ENCODE measurements around the gene PIAS3. TPM values are rescaled to one million over a fixed set of nuclear protein-coding genes. Genes with fewer than 3 reads are reported as not detected.

Gene PIAS3
- total RNA-seq, 2 donors from 2014 or later = 11.0 to 11.4 TPM

DNA sequence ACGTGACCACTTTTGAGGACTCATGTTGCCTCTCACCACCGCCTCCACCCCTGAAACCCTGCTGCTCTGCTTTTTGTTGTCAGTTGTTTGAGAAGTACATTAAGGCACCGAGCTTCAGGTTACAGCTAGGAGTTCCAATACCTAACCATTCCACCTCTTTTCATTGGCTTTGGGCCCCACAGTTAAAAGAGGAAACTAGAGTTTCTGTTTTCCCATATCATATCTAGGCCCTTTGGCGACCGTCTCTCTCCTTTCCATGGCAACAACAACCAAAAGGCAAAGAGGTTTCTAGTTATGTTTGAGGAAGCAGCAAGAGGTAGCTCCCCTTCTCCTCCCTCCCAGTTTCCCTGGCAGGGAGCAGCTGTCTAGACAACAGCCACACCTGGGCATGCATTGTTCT is 20.9 kb upstream of the PIAS3 start:
- ATAC-seq = no peak
- intact Hi-C loops (cut with DNase I, micrococcal nuclease) = no loop called here
- no peak for DNase-seq

DNA sequence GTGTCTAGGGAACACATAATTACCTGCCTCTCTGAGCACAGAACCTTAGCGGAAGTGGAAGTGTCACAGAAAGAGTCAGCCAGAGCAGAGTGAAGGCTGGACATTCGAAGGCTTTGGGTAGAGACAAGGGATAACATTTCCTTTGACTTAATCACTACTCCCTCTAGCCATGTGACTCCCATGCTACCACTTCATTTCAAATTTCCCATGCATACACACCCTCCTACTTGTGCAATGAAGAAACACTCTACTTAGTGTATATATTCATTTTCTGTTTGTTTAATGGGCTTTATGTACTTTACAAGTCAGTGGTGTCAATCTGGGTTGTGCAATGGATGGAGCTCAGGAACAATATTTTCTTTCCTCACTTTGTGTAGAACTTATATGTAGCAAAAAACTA is 19.8 kb upstream of the PIAS3 start:
- no peak for ATAC-seq
- intact Hi-C loops (cut with DNase I, micrococcal nuclease) = no loop called here

DNA sequence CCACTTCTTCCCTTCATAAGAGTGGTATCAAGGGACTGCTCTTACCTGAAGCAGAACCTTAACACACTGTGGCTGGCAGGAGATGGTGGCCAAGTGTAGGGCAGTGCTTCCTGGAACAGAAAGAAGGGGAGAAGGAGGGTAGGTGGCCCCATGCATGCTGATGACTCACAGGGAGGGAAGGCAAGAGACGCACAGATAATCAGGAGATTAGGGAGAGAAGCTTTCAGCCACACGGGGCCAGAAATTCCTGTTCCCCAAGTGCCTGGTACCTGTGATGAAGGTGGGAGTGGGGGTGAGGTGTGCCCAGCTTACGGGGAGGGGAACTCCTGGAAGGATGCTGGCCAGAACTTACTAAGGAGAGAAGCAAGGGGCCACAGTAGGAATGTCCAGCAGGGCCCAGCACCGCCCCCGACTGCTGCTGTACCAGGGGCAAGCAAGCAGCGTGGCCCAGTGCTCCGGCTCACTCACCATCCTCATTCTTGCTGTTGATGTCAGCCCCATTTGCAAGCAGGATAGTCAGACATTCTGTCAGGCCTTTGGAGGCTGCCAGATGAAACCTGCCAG is 19.1 kb upstream of the PIAS3 start:
- DNase-seq (no peak), ATAC-seq (no peak)
- intact Hi-C loops (cut with DNase I, micrococcal nuclease) = no loop called here

More for the DNA sequence above, 19.8 kb upstream of the PIAS3 start:
- no peak for DNase-seq

DNA sequence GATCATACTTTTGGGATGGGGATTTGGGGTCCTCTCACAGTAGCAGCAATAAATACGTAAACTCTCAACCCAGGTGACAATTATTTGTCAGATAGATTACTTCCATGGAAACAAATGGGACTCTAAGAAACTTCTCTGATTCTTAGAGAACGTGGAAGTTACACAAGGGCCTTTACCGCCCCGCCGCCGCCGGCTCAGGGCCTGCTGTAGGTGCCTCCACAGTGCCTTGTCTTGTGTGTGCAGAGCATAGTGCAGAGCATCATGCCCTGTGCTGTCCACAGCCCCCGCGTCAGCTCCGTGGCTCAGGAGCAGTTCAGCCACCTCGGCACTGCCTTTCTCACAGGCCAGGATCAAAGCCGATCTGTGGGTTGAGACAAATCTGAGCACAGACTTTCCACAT is 15.8 kb upstream of the PIAS3 start:
- no peak for ATAC-seq
- intact Hi-C loops (cut with DNase I, micrococcal nuclease) = no loop called here
- no peak for DNase-seq

DNA sequence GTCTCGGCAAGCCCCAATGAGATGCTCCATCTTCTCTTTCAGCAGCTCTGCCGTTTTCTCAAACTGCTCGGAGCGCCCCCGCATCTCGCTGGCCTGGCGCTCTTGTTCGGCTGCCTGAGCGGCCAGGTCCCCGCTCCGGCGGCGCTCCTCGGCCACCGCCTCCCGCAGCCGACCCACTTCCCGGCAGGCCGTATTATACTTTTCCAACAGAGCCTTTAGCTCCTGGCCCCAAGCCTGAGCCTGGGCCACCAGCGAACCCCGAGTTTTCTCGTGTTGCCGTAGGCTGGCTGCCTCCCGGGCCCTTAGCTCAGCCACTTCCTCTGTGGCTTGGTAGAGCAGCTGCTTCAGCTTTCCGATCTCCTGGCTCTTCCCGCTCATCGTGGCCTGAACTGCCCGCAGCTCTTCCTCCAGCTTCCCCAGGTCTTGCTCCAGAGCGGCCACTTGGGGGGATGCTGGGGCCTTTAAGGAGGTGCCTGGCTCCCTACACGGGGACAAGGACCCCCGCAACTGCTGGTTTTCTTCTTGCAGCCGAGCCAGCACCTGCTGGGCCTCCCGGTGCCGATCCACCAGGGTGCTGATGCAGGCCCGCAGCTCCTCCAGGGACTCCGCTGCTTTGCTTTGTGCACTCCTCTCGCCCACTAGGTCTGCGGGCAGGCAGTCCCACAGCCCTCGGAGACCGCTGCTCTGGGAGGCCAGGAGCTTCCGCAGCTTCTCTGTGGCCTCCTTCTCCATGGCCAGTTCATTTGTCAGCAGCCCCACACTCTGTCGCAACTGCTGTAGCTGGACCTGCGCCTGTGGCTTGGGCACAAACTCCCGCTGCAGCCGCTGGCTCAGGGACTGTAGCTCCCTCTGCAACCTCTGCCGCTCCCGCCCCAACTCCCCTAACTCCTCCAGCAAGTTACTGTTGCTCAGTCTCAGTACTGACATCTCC is 13.4 kb upstream of the PIAS3 start:
- peak; percentile 39 to 41 for DNase-seq
- intact Hi-C loops (cut with DNase I, micrococcal nuclease) = no loop called here
- peak; percentile 51 for ATAC-seq

DNA sequence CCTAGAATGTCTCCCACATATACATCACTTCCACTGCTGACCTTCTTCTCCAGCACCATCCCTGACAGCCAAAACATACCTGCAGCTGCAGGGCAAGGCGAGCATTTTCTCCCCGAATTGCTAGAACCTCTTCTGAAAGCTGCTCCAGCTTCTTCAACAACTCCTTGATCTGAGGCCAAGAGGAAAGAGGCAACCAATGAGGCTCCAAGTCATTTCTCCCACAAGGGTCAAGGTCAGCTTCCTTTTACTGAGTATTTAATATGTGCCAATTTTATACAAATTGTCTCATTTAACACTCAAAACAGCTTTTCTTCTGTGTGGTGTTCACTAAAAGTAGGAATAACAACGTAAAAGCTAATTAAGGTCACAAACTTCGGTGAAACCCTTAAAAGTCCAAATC is 9.4 kb upstream of the PIAS3 start:
- DNase-seq (no peak), ATAC-seq (no peak)
- intact Hi-C loops (cut with DNase I, micrococcal nuclease) = no loop called here

DNA sequence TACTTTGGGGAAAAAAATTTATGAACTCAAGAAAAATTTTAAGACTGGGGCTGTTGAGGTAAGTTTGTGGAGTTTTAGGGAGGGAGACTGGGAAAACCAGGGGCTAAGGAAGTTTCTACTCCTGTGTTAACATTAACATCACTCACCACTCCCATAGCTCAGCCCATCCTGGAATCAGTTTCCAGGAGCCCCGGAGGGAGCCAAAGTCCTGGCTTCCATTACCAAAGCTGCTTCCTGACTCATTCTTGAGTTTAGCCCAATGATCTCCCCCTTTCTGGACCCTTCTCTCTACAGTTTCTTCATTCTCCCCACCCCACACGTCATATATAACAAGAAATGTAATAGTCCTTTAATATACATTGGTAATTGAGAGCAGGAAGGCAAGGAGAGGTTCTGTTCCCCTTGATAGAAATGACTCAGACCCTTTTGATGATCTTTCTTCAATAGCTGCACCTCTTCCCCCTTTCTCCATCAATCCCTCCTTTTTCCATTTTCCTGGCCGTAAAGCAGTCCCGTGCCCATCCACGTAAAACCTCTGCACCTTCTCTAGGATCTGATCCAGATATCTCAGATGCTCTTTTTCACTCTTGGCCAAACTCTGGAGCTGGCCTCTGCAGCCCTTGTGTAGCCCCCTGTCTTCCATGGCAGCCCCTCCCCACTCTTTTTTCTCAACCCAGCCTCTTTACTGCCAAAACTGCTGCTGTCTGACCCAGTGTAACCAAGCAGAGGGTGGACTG is 4.6 kb upstream of the PIAS3 start:
- ATAC-seq (no peak), DNase-seq (no peak)
- intact Hi-C loops (cut with DNase I, micrococcal nuclease) = no loop called here

DNA sequence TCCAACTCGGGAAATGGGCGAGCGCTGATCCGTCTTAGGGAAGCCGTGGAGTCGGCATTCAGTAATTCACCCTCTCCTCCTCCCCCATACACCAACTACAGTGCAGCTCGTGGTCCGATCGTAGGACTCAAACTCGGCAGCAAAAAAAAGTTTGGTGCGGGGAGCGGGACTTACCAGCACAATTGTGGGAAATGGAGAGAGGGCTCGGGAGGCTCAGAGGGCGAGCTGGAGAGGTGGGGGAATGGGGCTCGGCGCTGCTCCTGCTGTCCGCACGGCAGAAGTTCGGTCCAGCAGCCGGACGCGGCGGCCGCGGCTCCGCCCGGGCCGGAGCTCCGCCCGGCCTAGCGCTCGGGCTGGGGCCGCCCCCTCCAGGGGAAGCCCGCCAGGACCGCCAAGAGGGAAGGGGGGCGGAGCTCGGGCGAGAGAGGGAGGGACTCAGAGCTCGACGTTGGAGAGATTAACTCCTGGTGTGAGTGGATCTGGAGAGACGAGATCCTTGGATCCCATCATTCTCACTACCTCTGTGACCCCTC is 676 bp upstream of the PIAS3 start:
- intact Hi-C loops (cut with DNase I, micrococcal nuclease) = no loop called here
- DNase-seq (peak; percentile 90), ATAC-seq (peak; percentile 80)

DNA sequence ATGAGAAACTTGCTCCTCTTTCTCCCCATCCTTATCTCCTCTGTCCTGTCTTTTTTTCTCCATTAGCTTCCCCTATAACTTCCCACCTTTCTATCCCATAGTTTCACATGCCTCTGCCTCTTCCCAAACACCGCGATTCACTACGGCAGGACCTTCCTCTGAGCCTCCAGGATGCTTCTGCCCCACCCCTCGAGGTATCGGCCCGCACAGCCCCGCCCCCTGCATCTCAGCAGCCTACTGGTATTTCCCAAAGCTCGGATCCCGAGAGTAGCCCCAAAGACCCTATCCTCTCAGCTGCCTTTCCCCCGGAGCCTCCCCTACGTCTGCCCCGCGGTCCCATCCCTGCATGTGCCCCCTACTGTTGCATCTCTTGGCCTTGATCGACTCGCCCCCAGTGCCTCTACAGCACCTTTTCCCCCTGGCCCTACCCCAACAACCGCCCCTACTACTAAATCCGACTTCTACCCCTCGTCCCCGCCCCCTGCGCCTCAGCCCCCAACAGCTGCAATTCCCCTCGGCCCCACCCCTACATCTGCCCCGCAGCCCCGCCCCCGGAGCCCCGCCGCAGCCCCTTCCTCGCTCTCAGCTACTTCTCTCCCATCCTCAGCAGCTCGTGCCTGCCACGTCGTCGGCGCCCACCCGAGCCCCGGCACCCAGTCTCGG is 512 bp downstream of the PIAS3 start:
- DNase-seq = peak; percentile 70 to 80
- ATAC-seq = peak; percentile 53
- intact Hi-C loops (cut with DNase I, micrococcal nuclease) = no loop called here

DNA sequence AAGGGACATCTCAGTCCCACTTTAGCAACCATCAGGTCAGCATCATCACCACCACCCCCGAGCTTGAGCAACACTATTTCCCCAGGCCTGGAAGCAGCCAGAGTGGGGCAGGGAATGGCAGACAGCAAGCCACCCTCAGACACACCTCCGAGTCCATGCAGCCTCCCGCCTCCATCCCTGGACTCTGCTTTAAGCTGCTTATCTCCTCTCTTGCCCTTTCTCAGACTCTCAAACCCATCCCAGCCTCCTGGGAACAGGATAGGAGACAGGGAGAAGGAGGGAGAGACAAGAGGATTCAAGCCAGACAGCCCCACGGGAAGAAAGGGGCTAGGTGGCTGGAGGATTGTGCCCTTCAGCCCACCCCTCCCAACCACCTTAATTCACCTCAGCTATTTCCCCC is 1.7 kb downstream of the PIAS3 start:
- intact Hi-C loops (cut with DNase I, micrococcal nuclease) = no loop called here
- no peak for ATAC-seq
- DNase-seq = no peak

DNA sequence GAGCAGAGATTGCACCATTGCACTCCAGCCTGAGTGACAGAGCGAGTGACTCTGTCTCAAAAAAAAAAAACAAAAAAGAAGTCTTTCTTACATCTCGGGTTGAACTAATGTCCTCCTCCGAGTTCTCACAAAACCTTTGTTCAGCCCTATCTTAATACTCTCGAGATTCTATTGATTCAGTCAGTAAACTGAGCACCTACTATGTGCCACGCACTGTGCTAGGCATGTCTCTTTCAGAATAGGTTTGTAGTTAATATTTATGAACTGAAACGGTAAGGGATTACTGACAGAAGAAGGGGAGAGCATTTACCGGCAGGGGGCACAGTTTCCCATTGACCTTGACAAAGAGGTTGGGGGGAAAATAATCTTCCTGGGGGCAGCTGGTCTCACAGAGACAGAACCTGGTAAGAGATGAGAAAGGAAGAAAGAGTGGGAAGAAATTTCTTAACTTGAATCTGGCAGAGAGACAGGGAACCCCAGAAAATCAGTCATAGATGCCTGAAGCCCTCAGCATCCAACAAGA is 3.4 kb downstream of the PIAS3 start:
- no peak for DNase-seq
- ATAC-seq = no peak
- intact Hi-C loops (cut with DNase I, micrococcal nuclease) = no loop called here

DNA sequence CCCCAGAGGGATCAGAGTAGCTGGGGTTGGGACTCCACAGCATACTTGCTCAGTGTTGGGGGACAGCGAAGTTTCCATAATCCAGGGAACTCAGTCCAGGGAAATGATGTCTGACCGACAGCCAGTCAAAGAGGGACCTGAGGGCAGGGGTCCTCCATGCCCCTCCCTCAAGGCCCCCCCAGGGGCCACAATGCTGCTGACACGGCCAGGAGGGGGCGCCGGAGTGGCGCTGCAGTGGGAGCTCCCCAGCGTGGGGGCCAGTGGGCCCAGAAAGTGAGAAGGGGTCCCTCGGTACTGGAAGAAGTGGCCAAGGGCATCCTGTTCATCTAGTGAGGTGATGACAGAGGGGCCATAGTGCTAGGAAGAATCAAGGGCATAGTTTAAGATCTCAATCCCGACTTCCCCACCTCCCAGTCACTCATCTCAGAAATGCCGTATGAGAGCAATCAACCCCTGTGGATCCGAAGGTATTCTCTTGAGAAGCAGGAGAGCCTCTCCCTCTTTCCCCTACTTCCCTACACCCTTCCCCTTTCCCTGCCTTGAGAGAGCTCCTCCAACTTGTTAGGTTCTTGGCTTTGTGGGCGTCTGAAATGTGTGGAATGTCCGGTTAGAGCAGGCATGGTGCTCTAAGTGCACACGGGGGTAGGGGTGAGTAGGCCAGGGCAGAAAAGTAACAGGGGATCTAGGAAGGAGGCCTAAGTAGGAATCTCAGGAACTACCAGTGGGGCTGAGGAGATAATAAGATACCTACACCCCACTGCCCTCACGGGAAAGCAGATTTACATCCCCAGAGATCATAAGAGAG is 9.3 kb downstream of the PIAS3 start:
- intact Hi-C loops (cut with DNase I, micrococcal nuclease) = no loop called here
- no peak for ATAC-seq
- no peak for DNase-seq

DNA sequence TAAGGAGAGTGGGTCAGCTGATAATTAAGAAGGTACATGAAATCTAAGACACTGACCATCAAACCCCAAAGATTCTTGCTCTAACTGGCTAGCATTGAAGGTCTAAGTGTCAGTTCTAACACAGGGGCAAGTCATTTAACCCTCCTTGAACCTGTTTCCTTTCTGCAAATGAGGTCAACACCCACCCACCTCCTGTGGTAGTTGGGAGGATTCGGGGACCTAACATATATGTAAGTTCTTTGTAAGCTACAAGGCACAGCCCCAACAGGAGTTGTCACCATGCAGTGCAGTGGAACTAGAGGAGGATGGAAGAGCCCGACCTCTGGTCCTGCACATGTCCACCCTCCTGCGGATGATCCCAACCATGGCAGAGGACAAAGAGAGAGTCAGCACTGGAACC is 11.1 kb downstream of the PIAS3 start:
- ATAC-seq (no peak), DNase-seq (no peak)
- intact Hi-C loops (cut with DNase I, micrococcal nuclease) = no loop called here

DNA sequence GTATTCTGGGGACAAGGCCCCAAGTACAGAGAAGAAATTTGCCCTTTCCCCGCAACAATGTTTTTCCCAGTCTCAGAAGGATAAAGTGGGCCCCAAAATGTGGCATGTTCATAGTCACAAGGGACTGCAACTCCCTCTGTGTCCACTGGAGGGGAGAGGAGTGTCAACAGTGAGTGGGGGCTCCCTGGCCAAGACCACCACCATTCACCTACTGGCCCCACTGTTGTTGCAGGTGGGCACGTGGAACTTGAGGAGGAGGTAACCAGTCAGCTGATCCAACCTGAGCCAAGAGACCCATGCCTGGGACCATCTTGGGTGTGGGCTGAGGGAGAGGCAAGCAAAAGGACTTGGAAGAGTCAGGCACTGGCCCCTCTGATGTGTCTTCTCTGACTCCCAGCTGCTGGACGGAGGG is 12.7 kb downstream of the PIAS3 start:
- intact Hi-C loops (cut with DNase I, micrococcal nuclease) = no loop called here
- peak in 1 of 2 donors; percentile 35 for DNase-seq
- ATAC-seq = peak; percentile 57

DNA sequence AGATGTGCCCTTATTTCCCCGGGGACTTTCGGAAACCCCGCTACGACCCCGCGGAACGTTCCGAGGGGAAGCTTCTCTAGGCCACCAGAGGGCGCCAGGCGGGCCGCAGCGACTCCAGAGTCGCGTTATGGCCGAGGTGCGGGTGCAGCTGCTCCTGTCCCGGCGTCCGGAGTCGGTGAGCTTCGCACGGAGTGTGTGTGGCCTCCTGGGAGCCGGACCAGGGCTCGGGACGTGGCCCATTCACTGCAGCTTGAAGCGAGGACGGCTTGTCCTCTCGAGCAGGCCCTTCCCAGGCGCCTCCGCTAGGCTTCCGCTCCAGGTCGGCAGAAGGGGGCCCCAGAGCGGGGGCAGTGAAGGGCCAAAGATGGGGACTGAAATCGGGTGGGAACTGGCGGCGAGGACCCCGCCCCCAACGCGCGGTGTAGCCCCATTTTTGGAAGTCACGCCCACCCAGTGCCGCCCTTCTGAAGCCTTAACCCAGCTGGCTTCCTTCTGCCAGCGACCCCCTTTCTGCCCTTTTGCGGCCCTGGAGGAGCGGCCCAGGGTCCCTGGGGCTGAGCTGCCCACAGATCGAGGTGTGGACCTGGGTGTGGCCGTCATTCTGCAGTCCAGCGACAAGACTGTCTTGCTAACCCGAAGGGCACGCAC is 13.2 kb downstream of the PIAS3 start, which contains the start of gene NUDT17:
Gene NUDT17 (plus strand): TSS at position 117 of the 648 bp plus-strand sequence. CDS start 11 bp downstream, at position 128.
- intact Hi-C loops (cut with DNase I, micrococcal nuclease) = no loop called here
- ATAC-seq (peak; percentile 88), DNase-seq (peak; percentile 72 to 87)

DNA sequence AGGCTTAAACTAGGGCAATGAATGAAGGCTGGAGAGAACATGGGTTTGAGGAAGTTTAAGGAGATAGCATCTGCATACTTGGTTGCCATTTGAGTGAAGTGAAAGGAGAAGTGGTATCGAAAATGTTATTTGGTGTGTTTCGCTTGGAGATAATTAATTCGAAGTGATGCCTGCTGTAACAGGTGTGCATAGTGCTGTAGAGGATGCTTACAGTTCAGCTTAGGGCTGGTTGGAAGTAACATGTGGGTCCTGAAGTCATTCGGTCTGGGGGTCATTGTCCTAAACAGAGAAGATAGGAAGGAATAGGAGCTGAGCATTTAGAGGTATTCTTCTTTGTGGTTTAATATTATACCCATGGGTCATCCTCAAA is 13.8 kb downstream of the PIAS3 start:
- intact Hi-C loops (cut with DNase I, micrococcal nuclease) = no loop called here
- DNase-seq (no peak), ATAC-seq (peak; percentile 45)

DNA sequence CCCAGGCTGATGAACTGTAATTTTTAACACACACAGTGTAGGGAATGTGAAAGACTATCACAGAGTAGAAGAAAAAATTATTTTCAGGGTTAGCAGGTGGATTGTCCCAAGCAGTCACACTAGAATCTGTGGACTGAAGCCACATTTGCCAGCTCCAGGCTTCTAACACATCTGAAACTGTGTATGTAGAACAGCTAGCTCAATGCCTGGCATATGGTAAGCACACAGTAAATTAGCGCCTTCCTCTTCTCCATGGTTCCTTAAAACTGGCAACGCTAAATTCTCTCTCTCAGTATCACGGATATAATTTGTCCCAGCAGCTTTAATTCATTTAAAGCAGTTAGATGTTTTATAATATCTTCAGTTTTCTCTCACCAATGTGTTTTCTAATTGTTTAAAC is 15.8 kb downstream of the PIAS3 start:
- no peak for DNase-seq
- intact Hi-C loops (cut with DNase I, micrococcal nuclease) = no loop called here
- ATAC-seq = no peak

DNA sequence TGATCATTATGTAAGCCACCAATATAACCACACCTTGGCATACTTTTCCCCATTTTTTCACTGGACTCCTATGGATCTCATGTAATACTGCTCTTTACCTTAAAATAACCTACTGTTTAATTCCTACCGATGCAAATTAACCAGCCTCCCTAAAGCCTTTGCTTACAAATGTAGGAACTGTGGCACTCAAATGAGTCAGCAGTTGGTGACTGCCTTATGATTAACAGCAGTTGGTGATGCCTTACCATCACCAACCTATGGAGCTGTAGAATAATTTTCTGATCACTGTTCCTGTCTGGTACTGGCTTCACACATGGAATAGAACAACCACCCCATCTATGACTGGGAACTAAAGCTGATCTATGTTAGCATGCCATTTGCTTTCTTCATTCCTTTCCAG is 21.2 kb downstream of the PIAS3 start:
- intact Hi-C loops (cut with DNase I, micrococcal nuclease) = no loop called here
- ATAC-seq (no peak), DNase-seq (no peak)

Data from left colon (tissue), 2 donors.